OCI-LY1 (cell line): Measurements from ENCODE around the gene DSPP.

Source experiments
- CTCF ChIP-seq: fragments of 200-600 bp; sonication (generic), shearing (Covaris generic); IDR thresholded peaks from 2 replicates; pipeline ENCODE4 v1.5.1; 2017; ENCODE audit warnings: mild to moderate bottlenecking, antibody characterized with exemption, low read length, moderate library complexity, mixed read lengths
- EZH2 ChIP-seq: fragments of 200-600 bp; sonication (generic), shearing (Covaris generic); IDR thresholded peaks from 2 replicates; pipeline ENCODE4 v1.8.0; 2017; ENCODE audit warnings: borderline replicate concordance, mixed run types, mild to moderate bottlenecking, antibody characterized with exemption, low read length, moderate library complexity, mixed read lengths

- TF ChIP-seq CTCF (no peak), EZH2 (no peak)
These were observed 46.2 kb downstream of the DSPP start for GRCh38 chr4:87654487-87655044.
